Testis (tissue), 2 donors: ENCODE measurements around the gene CACNG4.

Source experiments
- POLR2A ChIP-seq: fragments of 450-650 bp; IDR thresholded peaks from one replicate; pipeline ENCODE4 v1.6.1; 2017; ENCODE audit warnings: antibody characterized with exemption, mild to moderate bottlenecking, moderate library complexity
- TF ChIP-seq, protein P1 (sequence below), 3 experiments: fragments of 450-650 bp in 2 of 3; fragments of 200-600 bp in 1 of 3; sonication (generic) in 1 of 3; IDR thresholded peaks; one replicate each; pipeline ENCODE4 v1.5.1; 2016 to 2019; ENCODE audit warnings: antibody characterized with exemption in 3 of 3, mild to moderate bottlenecking in 2 of 3, moderate library complexity in 1 of 3

DNA sequence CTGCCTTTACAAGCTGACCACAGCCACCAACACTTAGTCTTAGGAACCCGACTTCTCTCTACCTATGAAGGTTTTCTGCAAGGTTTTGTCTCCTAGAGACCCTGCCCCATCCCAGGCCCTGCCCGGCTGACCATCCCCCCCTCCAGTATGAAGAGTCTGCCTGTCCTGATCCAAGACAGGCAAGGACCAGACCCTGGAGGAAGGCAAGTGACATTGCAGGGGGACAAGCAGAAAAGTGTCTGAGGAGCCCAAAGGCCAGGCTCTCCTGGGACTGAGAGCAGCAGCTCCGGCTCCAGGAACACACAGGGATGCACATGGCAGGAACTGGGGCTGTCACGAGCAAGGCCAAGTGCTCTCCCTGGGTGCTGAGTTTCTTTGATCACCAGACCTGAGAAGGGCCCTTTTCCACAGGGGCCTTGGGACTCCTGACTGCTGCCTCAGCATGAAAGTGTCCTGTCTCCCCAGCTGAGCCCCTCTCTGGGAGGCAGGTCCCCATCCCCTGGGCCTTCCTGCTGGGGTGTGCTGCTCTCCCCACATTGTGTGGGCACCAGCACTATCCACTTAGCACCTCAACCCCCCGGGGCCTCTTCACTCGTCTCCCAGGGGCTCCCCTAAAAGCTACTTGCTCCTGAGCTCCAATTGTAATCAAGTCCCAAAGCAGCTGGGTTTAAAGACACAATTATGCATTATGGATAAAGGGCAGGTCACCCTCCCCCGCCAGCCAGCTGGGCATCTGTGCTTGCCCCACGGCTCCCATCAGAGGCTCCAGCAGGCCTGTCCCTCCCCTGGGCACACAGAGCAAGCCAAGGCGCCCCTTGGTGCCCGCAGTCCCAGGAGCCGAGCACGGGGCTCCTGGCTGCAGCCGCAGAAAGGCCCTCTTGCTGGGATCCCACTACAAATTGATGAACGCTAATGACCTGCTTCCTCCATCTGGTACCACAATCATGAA lies 11.6 kb upstream of the CACNG4 start:
- TF ChIP-seq, protein P1, sequence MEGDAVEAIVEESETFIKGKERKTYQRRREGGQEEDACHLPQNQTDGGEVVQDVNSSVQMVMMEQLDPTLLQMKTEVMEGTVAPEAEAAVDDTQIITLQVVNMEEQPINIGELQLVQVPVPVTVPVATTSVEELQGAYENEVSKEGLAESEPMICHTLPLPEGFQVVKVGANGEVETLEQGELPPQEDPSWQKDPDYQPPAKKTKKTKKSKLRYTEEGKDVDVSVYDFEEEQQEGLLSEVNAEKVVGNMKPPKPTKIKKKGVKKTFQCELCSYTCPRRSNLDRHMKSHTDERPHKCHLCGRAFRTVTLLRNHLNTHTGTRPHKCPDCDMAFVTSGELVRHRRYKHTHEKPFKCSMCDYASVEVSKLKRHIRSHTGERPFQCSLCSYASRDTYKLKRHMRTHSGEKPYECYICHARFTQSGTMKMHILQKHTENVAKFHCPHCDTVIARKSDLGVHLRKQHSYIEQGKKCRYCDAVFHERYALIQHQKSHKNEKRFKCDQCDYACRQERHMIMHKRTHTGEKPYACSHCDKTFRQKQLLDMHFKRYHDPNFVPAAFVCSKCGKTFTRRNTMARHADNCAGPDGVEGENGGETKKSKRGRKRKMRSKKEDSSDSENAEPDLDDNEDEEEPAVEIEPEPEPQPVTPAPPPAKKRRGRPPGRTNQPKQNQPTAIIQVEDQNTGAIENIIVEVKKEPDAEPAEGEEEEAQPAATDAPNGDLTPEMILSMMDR (IDR thresholded peaks at IDR 0.05) = no peak
- TF ChIP-seq POLR2A = no peak
